ENCODE data around the gene THAP2.

DNA sequence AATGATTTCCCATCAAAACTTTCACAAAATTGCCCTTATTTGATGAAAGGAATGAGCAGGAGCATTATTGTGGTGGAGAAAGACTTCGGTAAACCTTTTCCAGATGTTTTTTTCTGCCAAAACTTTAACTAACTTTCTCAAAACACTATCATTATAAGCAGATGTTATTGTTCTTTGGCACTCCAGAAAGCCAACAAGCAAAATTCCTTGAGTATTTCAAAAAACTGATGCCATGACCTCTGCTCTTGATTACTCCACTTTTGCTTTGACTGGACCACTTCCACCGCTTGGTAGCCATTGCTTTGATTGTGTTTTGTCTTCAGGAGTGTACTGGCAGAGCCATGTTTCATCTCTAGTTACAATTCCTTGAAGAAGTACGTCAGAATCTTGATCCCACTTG lies 60.9 kb downstream of the THAP2 start:
- TF ChIP-seq, protein P1, sequence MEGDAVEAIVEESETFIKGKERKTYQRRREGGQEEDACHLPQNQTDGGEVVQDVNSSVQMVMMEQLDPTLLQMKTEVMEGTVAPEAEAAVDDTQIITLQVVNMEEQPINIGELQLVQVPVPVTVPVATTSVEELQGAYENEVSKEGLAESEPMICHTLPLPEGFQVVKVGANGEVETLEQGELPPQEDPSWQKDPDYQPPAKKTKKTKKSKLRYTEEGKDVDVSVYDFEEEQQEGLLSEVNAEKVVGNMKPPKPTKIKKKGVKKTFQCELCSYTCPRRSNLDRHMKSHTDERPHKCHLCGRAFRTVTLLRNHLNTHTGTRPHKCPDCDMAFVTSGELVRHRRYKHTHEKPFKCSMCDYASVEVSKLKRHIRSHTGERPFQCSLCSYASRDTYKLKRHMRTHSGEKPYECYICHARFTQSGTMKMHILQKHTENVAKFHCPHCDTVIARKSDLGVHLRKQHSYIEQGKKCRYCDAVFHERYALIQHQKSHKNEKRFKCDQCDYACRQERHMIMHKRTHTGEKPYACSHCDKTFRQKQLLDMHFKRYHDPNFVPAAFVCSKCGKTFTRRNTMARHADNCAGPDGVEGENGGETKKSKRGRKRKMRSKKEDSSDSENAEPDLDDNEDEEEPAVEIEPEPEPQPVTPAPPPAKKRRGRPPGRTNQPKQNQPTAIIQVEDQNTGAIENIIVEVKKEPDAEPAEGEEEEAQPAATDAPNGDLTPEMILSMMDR (IDR thresholded peaks at IDR 0.05): no peak
- no peak for TF ChIP-seq POLR2A (IDR thresholded peaks at IDR 0.05)

Measured in right lobe of liver (tissue), 4 donors.